NCI-H128 (cell line): ENCODE measurements around the gene DDX17.
A peak's percentile ranks its signal among the peaks of the same experiment; 100 is the strongest.

Experiments used
- DNase-seq: peaks from one replicate; lab custom pipeline; 2025; ENCODE audit not compliant: unreplicated experiment; lab: John Stamatoyannopoulos, UW

Gene DDX17

GRCh38 chr22:38506118-38506962 is at the start of gene DDX17:
TSS of gene DDX17 (minus strand) at chr22:38506311.
- DNase-seq: peak; percentile 89

DNA sequence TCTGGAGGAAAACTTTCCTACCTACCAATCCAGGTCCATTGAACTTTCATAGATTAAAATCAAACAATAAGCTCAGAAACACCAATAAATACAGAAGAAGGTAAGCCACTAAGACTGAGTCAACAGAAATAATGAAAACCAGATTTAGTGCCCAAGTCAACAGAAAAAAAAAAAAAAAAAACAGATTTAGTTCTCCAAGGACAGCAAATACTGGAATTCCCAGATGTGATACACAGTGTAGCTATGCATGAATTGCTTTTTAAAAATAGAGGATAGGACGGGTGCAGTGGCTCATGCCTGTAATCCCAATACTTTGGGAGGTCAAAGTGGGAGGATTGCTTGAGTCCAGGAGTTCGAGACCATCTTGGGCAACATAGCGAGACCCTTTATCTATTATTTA is 48.2 kb upstream of the DDX17 start:
- no peak for DNase-seq

- no peak for DNase-seq
Measured at GRCh38 chr22:38549101-38549894, 43.2 kb upstream of the DDX17 start.

- DNase-seq: no peak
Measured at GRCh38 chr22:38540701-38541100, 34.6 kb upstream of the DDX17 start.

GRCh38 chr22:38531251-38531938 is 25.3 kb upstream of the DDX17 start:
- DNase-seq: no peak

- no peak for DNase-seq
Measured at GRCh38 chr22:38524429-38524828, 18.3 kb upstream of the DDX17 start.

DNA sequence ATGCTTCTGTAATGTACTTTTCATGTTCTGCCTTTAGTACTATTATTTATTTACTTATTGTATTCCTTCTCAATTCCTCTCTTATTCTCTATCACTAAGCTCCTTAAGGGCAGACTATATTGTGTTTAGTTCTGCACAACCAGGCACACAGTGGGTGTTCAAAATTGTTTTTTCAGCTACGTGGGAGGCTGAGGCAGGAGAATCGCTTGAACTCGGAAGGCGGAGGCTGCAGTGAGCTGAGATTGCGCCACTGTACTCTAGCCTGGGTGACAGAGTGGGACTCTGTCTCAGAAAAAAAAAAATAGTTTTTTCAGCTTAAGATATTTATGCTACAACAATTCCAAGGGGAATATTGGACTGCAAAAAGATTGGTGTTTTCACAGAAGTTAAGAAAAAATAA is 17.4 kb upstream of the DDX17 start:
- DNase-seq: no peak

GRCh38 chr22:38523029-38523428 is 16.9 kb upstream of the DDX17 start:
- no peak for DNase-seq

- no peak for DNase-seq
Measured at GRCh38 chr22:38519453-38520250, 13.5 kb upstream of the DDX17 start.

- DNase-seq: no peak
Measured at GRCh38 chr22:38518620-38519019, 12.5 kb upstream of the DDX17 start.

DNA sequence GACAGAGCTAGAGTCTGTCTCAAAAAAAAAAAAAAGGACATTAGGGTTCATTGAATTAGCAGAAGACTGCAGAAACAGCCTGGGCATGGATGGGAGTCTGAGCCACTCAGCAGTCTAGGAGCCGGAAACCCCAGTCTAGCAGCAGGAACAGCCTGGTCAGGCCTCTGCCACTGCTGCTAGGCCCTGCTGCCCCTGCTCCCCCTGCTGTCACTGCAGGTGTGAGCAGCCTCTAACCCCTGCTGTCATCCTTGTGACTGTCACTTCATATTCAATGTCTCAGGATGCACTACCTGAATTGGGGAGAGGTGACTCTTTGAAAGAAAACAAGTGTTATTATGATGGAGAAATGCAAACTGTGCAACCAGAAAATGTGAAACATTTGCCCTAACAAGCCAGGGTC is 7.0 kb upstream of the DDX17 start:
- DNase-seq: no peak

GRCh38 chr22:38510416-38510970 is 4.4 kb upstream of the DDX17 start:
- DNase-seq: no peak

- DNase-seq: no peak
Measured at GRCh38 chr22:38505541-38506117, 482 bp downstream of the DDX17 start.

DNA sequence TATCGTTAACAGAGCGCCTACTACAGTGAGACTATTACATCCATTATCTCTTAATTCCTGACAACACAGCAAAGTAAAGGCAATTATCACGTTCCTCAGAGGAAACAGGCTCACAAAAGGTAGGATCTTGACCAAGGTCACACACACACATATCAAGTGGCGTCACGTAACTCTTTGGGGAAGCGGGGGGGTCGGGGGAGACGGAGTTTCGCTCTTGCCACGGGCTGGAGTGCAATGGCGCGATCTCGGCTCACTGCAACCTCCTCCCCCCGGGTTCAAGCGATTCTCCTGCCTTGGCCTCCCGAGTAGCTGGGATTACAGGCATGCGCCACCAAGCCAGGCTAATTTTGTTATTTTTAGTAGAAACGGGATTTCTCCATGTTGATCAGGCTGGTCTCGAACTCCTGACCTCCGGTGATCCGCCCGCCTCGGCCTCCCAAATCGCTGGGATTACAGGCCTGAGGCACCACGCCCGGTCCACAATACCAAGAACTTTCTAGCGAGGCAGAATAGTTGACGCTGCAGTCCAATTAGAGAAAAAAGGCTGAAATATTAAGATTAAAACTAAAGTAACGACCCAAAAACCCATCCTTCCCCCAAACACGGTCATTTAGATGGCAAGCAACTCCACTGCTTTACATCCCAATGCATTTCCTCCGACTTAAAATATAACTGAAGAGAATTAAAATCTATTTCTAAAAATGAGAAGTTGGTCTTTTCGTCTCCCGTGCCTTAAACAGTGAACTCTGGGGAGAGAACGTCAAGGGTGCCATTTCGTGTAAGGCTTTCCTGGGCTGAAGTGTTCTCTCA is 1.2 kb downstream of the DDX17 start:
- DNase-seq: no peak

DNA sequence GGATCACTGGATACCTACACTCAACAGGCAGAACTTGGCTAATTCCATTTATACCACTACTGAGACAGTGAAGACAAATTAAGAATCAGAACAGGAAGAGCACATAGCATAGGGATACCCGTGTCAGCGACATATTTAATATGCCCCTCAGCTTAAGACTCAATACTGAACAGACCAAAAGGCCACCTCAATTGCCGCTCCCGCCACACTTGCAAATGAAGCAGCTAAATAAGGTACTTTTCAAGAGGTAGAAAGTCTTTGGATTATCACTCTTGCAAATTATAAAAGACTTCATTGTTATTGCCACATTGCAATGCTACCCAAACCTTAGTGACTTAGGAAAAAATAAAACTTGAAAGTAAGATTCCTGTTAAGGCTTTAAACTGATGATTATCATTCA is 3.1 kb downstream of the DDX17 start:
- no peak for DNase-seq

- DNase-seq: no peak
Measured at GRCh38 chr22:38501797-38502672, 4.1 kb downstream of the DDX17 start.

- no peak for DNase-seq
Measured at GRCh38 chr22:38497869-38498268, 8.2 kb downstream of the DDX17 start.

- no peak for DNase-seq
Measured at GRCh38 chr22:38494939-38495338, 11.2 kb downstream of the DDX17 start.
